K562 (cell line): ENCODE results near the gene UPK2. TPM values are rescaled to one million over a fixed set of nuclear protein-coding genes. Genes with fewer than 3 reads are reported as not detected.

Experiments used
- ATF7 ChIP-seq: fragments of 450-650 bp; IDR thresholded peaks from 2 replicates; pipeline ENCODE4 v1.7.1; 2014; ENCODE audit warnings: mild to moderate bottlenecking, moderate library complexity
- CSDE1 ChIP-seq, 2 experiments: fragments of 450-650 bp; IDR thresholded peaks; 2 replicates each; pipeline ENCODE4 v1.6.1; 2016; ENCODE audit warnings: mild to moderate bottlenecking in 1 of 2
- MIER1 ChIP-seq: fragments of 450-650 bp; IDR thresholded peaks from 2 replicates; pipeline ENCODE4 v1.6.1; 2016; ENCODE audit warnings: antibody characterized with exemption, mild to moderate bottlenecking, low read depth
- MYNN ChIP-seq, 2 experiments: sonication (generic); formaldehyde crosslinking in 1 of 2; IDR thresholded peaks; 2 replicates each; pipeline versions ENCODE4 v1.5.0 to v1.6.1; 2016 to 2020; ENCODE audit warnings: antibody characterized with exemption in 1 of 2, missing genetic modification reagents in 1 of 2
- PKNOX1 ChIP-seq: fragments of 450-650 bp; IDR thresholded peaks from 2 replicates; pipeline ENCODE4 v1.6.1; 2016
- PPARD ChIP-seq: fragments of 250-450 bp; sonication (Bioruptor Pico); IDR thresholded peaks from 2 replicates; pipeline ENCODE4 v1.8.0; 2022; ENCODE audit warnings: inconsistent platforms, mild to moderate bottlenecking, moderate library complexity
- RERE ChIP-seq: sonication (generic); formaldehyde crosslinking; IDR thresholded peaks from 2 replicates; pipeline ENCODE4 v1.8.0; 2023; ENCODE audit warnings: missing genetic modification reagents, mild to moderate bottlenecking, borderline replicate concordance
- TSHZ1 ChIP-seq: fragments of 250-450 bp; sonication (Bioruptor Pico); IDR thresholded peaks from 2 replicates; pipeline ENCODE4 v1.4.0; 2020; ENCODE audit warnings: mild to moderate bottlenecking, moderate library complexity
- USF1 ChIP-seq: sonication (generic); formaldehyde crosslinking; IDR thresholded peaks from 2 replicates; pipeline ENCODE4 v1.9.0; 2022; ENCODE audit warnings: mild to moderate bottlenecking, missing genetic modification reagents
- YBX1 ChIP-seq: fragments of 450-650 bp; IDR thresholded peaks from 2 replicates; pipeline ENCODE4 v1.7.1; 2016; ENCODE audit warnings: mild to moderate bottlenecking
- ZBTB7A ChIP-seq: IDR thresholded peaks from 2 replicates; pipeline ENCODE4 v1.6.1; 2011; ENCODE audit warnings: low read depth, mild to moderate bottlenecking, low read length, moderate library complexity, borderline replicate concordance; ENCODE audit not compliant: control insufficient read depth
- ZNF174 ChIP-seq: fragments of 250-450 bp; sonication (Bioruptor Pico); IDR thresholded peaks from 2 replicates; pipeline ENCODE4 v1.4.0; 2020; ENCODE audit warnings: mild to moderate bottlenecking
- ZNF583 ChIP-seq: fragments of 250-450 bp; sonication (Bioruptor Pico); IDR thresholded peaks from 2 replicates; pipeline ENCODE4 v1.4.0; 2020
- polyA plus RNA-seq, 8 experiments: library from polyadenylated mRNA; depleted of rRNA in 4 of 8; stranded (reverse) in 5 of 8; unstranded in 3 of 8; fragments of >200 nt; fragmentation: Nextera tagmentation in 2 of 8; fragmentation: Illumina TruSeq in 1 of 8; extraction: Ambion mirVana in 2 of 8; extraction: Trizol in 1 of 8; gene quantifications; 2 replicates each; pipeline versions ENCODE4 v1.2.1 to v1.2.3, GENCODE V29; 2011 to 2014; ENCODE audit warnings: inconsistent platforms in 1 of 8, missing spikeins in 1 of 8
- total RNA-seq, 7 experiments: library from RNA; depleted of rRNA in 6 of 7; stranded (reverse); fragments of >200 nt in 6 of 7; fragmentation: Illumina TruSeq in 2 of 7; extraction: Trizol in 2 of 7; gene quantifications; 2 replicates each; pipeline versions ENCODE4 v1.2.1 to v1.2.3, GENCODE V29; 2011 to 2021; ENCODE audit warnings: low replicate concordance in 1 of 7

UPK2 gene
- total and polyA plus RNA-seq, 9 of the 15 experiments (the other 6 are each of a cell fraction or from before 2014, with no cell fraction given) = not detected

- TF ChIP-seq RERE (CRISPR knock-in tag) = no peak
- no peak for TF ChIP-seq YBX1
- no peak for TF ChIP-seq MIER1
- TF ChIP-seq TSHZ1 = no peak
- no peak for TF ChIP-seq ZNF583
- no peak for TF ChIP-seq USF1
- TF ChIP-seq PPARD (CRISPR knock-in tag) = no peak
- TF ChIP-seq ZBTB7A = peak; percentile 60; the same call in 1 of the 2 replicates
- TF ChIP-seq ZNF174 (CRISPR knock-in tag) = no peak
- TF ChIP-seq PKNOX1 = peak; percentile 39; the same call in 1 of the 2 replicates
- TF ChIP-seq MYNN (IDR thresholded peaks at IDR 0.05) = peak; percentile 76; the same call in 1 of the 2 replicates
- no peak for TF ChIP-seq MYNN (CRISPR knock-in tag; IDR thresholded peaks at IDR 0.05)
- TF ChIP-seq CSDE1 (IDR thresholded peaks at IDR 0.05) = no peak
- peak; percentile 37; the same call in 1 of the 2 replicates for TF ChIP-seq ATF7
These were observed 31.2 kb upstream of the UPK2 start (continued) for GRCh38 chr11:118924591-118925585.
